Left ventricle myocardium inferior (tissue), 1 donor: ENCODE data around the gene VLDLR. TPM values are rescaled to one million over a fixed set of nuclear protein-coding genes. Genes with fewer than 3 reads are reported as not detected.

Experiments
- DNase-seq: peaks from one replicate; pipeline ENCODE4 v3.0.0-alpha.2; 2020
- H3K27ac ChIP-seq: fragments of 200-600 bp; replicated peaks from 2 replicates; pipeline ENCODE4 v1.8.0; 2021
- H3K27me3 ChIP-seq: fragments of 200-600 bp; 2 replicates; pipeline ENCODE4 v1.8.0; 2021; ENCODE audit warnings: low read depth
- H3K36me3 ChIP-seq: fragments of 200-600 bp; 2 replicates; pipeline ENCODE4 v1.8.0; 2021
- H3K4me1 ChIP-seq: fragments of 200-600 bp; 2 replicates; pipeline ENCODE4 v1.8.0; 2021
- H3K4me3 ChIP-seq: fragments of 200-600 bp; 2 replicates; pipeline ENCODE4 v1.8.0; 2021; ENCODE audit warnings: mild to moderate bottlenecking, moderate library complexity
- H3K9me3 ChIP-seq: fragments of 200-600 bp; replicated peaks from 2 replicates; pipeline ENCODE4 v1.8.0; 2021
- intact Hi-C: fragments of 100-400 bp; cut with micrococcal nuclease; formaldehyde crosslinking; loops from one replicate; pipeline ENCODE4 v1.11.0; 2022
- long read RNA-seq: library from polyadenylated mRNA; unstranded; transcript quantifications from one replicate; pipeline ENCODE4 v2.0.0, GENCODE V29; 2021
- total RNA-seq: library from RNA; stranded (reverse); fragmentation: NEBNext Ultra II Directional; extraction: Animal tissue kit (Norgen Biotek cat#: 25700); gene quantifications from one replicate; pipeline ENCODE4 v1.2.1, GENCODE V29; 2021
- TF ChIP-seq, protein P1 (sequence below): fragments of 200-600 bp; IDR thresholded peaks from 2 replicates; pipeline ENCODE4 v1.8.0; 2021; ENCODE audit warnings: antibody characterized with exemption, mild to moderate bottlenecking, borderline replicate concordance
- donor health status: DM: no; HTN: yes; CAD: no; lungs with severe emphysema.

The VLDLR gene
- total RNA-seq: 144 TPM
- long read RNA-seq, full-length matches to known transcripts: 172 of 221 reads
- long read RNA-seq, partial matches to known transcripts: 27 of 221 reads
- long read RNA-seq, other reads (novel, unspliced or antisense): 22 of 221 reads

- H3K27me3 ChIP-seq: peaks cover 26% of the 10 kb centered on the region
- DNase-seq: peak; percentile 68
- intact Hi-C loops: no loop called here
- no peaks in the 10 kb centered on the region for H3K36me3 ChIP-seq
- peak within 1 kb of the TSS; percentile 96 for H3K27ac ChIP-seq
- TF ChIP-seq, protein P1, sequence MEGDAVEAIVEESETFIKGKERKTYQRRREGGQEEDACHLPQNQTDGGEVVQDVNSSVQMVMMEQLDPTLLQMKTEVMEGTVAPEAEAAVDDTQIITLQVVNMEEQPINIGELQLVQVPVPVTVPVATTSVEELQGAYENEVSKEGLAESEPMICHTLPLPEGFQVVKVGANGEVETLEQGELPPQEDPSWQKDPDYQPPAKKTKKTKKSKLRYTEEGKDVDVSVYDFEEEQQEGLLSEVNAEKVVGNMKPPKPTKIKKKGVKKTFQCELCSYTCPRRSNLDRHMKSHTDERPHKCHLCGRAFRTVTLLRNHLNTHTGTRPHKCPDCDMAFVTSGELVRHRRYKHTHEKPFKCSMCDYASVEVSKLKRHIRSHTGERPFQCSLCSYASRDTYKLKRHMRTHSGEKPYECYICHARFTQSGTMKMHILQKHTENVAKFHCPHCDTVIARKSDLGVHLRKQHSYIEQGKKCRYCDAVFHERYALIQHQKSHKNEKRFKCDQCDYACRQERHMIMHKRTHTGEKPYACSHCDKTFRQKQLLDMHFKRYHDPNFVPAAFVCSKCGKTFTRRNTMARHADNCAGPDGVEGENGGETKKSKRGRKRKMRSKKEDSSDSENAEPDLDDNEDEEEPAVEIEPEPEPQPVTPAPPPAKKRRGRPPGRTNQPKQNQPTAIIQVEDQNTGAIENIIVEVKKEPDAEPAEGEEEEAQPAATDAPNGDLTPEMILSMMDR: no peak
- peaks cover 66% of the 10 kb centered on the region for H3K4me1 ChIP-seq
- no peaks in the 10 kb centered on the region for H3K9me3 ChIP-seq
- H3K4me3 ChIP-seq: peak within 1 kb of the TSS; percentile 84
These were observed at the start of gene VLDLR for GRCh38 chr9:2621722-2622460. VLDLR (plus strand) TSS chr9:2621787; CDS start chr9:2622190, 403 bp downstream.

DNA sequence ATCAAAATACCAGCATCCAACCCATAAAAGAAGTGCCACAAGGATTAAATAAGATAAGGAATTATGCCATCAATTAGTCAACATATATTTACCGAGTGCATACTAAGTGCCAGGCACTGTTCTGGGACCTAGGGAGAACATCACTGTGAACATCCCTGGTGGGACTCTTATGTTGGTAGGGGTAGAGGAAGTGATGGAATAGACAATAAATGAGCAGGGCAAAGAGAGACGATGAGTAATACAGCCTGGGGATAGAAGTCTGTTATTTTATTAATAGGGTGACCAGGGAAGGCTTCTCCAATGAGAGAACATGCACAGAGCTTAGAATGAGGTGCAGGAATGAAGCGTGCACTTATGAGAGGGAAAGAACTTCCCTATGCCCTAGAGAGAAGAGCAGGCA lies 47.4 kb upstream of the VLDLR start:
- no peak overlapping the region for H3K27ac ChIP-seq
- no peak overlapping the region for H3K4me3 ChIP-seq
- no peaks in the 10 kb centered on the region for H3K36me3 ChIP-seq
- no peaks in the 10 kb centered on the region for H3K27me3 ChIP-seq
- H3K9me3 ChIP-seq: no peaks in the 10 kb centered on the region
- no peak for DNase-seq
- TF ChIP-seq, protein P1: no peak
- H3K4me1 ChIP-seq: peaks cover 60% of the 10 kb centered on the region
- intact Hi-C loops: no loop called here

DNA sequence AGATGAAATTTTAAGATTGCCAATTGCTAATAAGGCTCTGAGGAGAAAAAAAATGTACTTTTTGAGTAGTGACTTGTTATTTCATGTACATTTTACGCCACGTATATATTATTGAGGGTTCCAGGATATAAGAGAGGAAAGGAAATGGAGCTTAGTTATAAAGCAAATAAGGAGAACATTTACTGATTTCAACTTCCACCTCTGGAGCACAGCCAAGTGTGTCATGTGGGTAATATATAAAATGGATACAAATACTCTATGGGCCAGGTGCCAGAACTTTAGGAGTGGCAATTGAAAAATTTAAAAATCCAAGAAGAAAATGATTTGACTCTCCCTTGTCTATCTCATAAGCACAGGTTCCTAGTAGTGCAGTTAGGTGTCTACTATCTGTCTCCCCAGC lies 45.0 kb upstream of the VLDLR start:
- TF ChIP-seq, protein P1: no peak
- Histone ChIP-seq H3K27ac (no peak overlapping the region), H3K4me1 (peaks cover 47% of the 10 kb centered on the region)

GRCh38 chr9:2583308-2584013 lies 38.1 kb upstream of the VLDLR start:
- intact Hi-C loops: no loop called here
- H3K27ac ChIP-seq: peak overlapping the region; percentile 50
- no peaks in the 10 kb centered on the region for H3K36me3 ChIP-seq
- peak; percentile 35 for DNase-seq
- peaks cover 21% of the 10 kb centered on the region for H3K4me1 ChIP-seq
- no peaks in the 10 kb centered on the region for H3K27me3 ChIP-seq
- TF ChIP-seq, protein P1: no peak
- peaks cover 13% of the 10 kb centered on the region for H3K9me3 ChIP-seq
- H3K4me3 ChIP-seq: no peak overlapping the region

More for the DNA sequence above, 45.0 kb upstream of the VLDLR start:
- no peak for DNase-seq
- Histone ChIP-seq H3K27me3 (no peaks in the 10 kb centered on the region), H3K9me3 (no peaks in the 10 kb centered on the region), H3K4me3 (no peak overlapping the region), H3K36me3 (no peaks in the 10 kb centered on the region)
- intact Hi-C loops: no loop called here

DNA sequence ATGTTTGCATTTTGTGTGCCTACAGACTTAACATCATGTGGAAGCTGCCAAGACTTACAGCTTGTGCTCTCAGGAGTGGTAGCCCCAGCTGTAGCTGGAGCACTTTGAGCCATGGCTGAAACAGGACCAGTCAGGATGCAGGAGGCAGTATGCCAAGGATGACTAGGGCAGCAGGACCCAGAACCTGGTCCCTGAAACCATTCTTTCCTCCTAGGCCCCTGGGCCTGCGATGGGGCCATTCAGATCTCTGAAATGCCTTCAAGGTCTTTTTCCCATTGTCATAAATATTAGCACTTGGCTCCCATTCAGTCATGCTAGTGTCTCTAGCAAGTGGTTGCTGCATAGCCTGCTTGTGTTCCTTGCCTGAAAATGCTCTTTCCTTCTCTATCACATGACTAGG lies 29.6 kb upstream of the VLDLR start:
- H3K27me3 ChIP-seq: no peaks in the 10 kb centered on the region
- DNase-seq: no peak
- intact Hi-C loops: no loop called here
- H3K4me1 ChIP-seq: no peaks in the 10 kb centered on the region
- H3K36me3 ChIP-seq: no peaks in the 10 kb centered on the region
- TF ChIP-seq, protein P1: no peak
- H3K27ac ChIP-seq: no peak overlapping the region
- peaks cover 32% of the 10 kb centered on the region for H3K9me3 ChIP-seq
- no peak overlapping the region for H3K4me3 ChIP-seq
